GM12864 (cell line): Measurements from ENCODE around the gene DNAH5.

ENCODE experiments used
- DNase-seq: peaks from one replicate; pipeline ENCODE4 v3.0.0-alpha.2; 2011; ENCODE audit warnings: low read depth
- H3K4me3 ChIP-seq: 2 replicates; pipeline ENCODE4 v1.5.1; 2011; ENCODE audit warnings: mild to moderate bottlenecking, low read depth, low read length, control low read depth
- CTCF ChIP-seq: IDR thresholded peaks from 2 replicates; pipeline ENCODE4 v1.5.1; 2011; ENCODE audit warnings: low read depth, mild to moderate bottlenecking, moderate library complexity, low read length, control low read depth, inconsistent platforms; ENCODE audit errors: missing control alignments

Gene DNAH5

GRCh38 chr5:13972029-13972428, 27.5 kb upstream of the DNAH5 start:
- DNase-seq: no peak
- H3K4me3 ChIP-seq: no peak overlapping the region
- TF ChIP-seq CTCF: no peak

DNA sequence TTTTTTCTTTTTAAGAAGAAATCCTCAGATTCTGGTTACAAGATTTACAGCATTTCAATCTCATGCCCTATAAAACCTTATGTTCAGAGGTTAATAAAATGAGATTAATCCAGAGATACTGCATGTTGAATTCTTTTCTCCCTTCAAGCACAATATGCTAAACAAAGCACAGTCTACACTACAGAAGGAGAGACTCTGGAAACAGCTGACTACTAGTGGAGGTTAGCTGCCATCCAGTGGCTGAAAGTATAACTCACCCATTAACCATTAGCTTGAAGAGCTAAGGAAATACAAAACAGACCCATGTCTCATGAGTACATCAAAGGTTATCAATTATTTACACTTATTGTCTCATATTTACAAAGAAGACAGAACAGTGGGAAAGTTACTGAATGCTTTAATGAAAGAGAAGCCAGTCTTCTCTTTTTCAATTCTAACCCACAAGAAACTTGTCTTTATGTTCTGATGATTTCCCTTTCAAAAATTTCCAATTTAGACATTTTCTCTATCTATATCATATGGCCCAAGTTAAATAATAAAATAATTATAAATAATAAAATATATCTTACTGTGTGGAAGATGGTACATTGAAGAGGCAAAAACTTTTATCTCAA, 12.7 kb upstream of the DNAH5 start:
- no peak overlapping the region for H3K4me3 ChIP-seq
- TF ChIP-seq CTCF: peak; percentile 63
- DNase-seq: peak; percentile 5

DNA sequence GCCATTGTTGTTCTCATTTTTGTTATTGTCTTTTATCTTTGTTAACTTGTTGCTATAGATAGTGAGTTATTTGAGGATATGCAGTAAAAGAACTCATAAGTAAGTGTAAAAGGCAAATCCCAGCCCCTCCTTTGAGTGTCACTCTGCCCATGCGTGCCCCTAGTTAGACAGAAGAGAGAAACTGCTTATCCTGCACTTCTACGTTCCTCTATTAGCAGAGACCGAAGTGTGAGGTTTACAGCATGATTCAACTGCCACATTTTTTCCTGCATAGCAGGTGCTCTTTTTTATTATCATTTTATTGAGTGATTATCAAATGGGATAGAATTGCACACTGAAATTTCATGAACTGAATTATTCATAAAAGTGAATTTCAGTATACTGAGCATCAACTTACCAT, 12.0 kb upstream of the DNAH5 start:
- TF ChIP-seq CTCF: no peak
- no peak for DNase-seq

DNA sequence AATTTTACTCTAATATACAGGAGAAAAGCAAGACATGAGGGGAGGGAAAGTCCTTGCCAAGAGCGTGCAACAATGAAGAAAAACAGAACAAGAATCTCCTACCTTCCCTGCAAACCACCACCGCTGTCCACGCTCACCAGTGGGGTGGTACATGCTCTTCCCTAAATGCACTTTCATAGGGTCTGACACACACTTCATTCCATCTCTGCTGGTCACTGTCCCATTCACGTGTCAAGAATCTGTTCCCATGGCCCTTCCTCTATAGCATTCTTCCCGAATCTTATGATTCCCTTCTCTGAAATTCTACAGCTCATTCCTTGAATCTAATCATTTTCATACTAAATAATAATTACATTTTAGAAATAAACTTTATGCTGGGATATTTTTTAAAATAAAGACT, 11.4 kb upstream of the DNAH5 start:
- no peak overlapping the region for H3K4me3 ChIP-seq
- TF ChIP-seq CTCF: no peak

More for the DNA sequence above, 12.0 kb upstream of the DNAH5 start:
- no peak overlapping the region for H3K4me3 ChIP-seq

DNA sequence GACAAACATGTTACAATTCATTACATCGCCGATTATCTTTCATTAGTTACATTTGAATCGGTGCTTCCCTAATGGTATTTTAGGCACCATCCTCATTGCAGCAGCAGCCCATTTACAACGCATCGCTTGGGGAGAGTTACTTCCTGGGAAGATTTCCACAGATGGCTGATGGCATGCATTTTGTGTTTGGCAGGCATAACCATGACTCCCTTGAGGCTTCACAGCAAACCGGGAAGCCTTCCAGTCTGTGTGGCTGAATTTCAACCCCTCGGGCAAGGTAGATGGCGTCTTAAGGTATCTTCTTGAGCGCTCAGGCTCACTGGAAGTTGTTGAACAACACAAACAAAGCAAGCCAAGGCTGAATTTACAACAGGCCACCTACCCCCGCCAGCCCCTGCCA, 1.6 kb upstream of the DNAH5 start:
- H3K4me3 ChIP-seq: no peak overlapping the region
- no peak for TF ChIP-seq CTCF
- DNase-seq: no peak

More for the DNA sequence above, 11.4 kb upstream of the DNAH5 start:
- no peak for DNase-seq

GRCh38 chr5:13945271-13945670, 783 bp upstream of the DNAH5 start:
- no peak overlapping the region for H3K4me3 ChIP-seq
- TF ChIP-seq CTCF: no peak
- DNase-seq: no peak

GRCh38 chr5:13943676-13944075, 812 bp downstream of the DNAH5 start:
- DNase-seq: no peak
- no peak overlapping the region for H3K4me3 ChIP-seq
- TF ChIP-seq CTCF: no peak
